ENCODE results near the gene NCKAP5.

Gene NCKAP5

GRCh38 chr2:133322909-133323308 is 245.4 kb downstream of the NCKAP5 start:
- H3K27ac ChIP-seq (ENCODE audit: low read length, poor library complexity, severe bottlenecking): no peak overlapping the region
- H2AK5ac ChIP-seq (ENCODE audit: low read length, severe bottlenecking): no peak overlapping the region
- H3K14ac ChIP-seq (ENCODE audit: low read length in 2 of 2): no peak overlapping the region
- H3K4me1 ChIP-seq (ENCODE audit: control insufficient read depth, insufficient read depth, low read depth, low read length): peaks cover 12% of the 10 kb centered on the region
- H3K9ac ChIP-seq (ENCODE audit: low read length): no peak overlapping the region
- no peak overlapping the region for H4K8ac ChIP-seq (ENCODE audit: low read length)
- DNase-seq: no peak
- no peaks in the 10 kb centered on the region for H3K9me3 ChIP-seq (ENCODE audit: control insufficient read depth, low read length)
- no CpG with 5 or more reads among the region's 1 CpG for WGBS
- H3K4me2 ChIP-seq (ENCODE audit: low read length, poor library complexity, severe bottlenecking): no peak overlapping the region
- no peaks in the 10 kb centered on the region for H3K27me3 ChIP-seq (ENCODE audit: control insufficient read depth in 1 of 2, insufficient read depth in 1 of 2, low read length in 2 of 2)
- no peak overlapping the region for H3K4me3 ChIP-seq (ENCODE audit: insufficient read depth in 1 of 2, low read depth in 1 of 2, low read length in 2 of 2)
- H3K4ac ChIP-seq (ENCODE audit: low read depth in 1 of 2, low read length in 2 of 2): no peak overlapping the region
- H3K23ac ChIP-seq (ENCODE audit: low read length in 2 of 2): no peak overlapping the region
- H2BK5ac ChIP-seq (ENCODE audit: low read depth, low read length, poor library complexity, severe bottlenecking): no peak overlapping the region
- no peak overlapping the region for H2BK12ac ChIP-seq (ENCODE audit: low read length in 2 of 2)
- no peak overlapping the region for H3K18ac ChIP-seq (ENCODE audit: low read depth in 1 of 2, low read length in 2 of 2)
- no peak overlapping the region for H4K91ac ChIP-seq (ENCODE audit: low read length)
- no peak overlapping the region for H2AFZ ChIP-seq (ENCODE audit: low read depth, low read length)
- H3K79me1 ChIP-seq (replicated peaks; ENCODE audit: low read length, poor library complexity, severe bottlenecking): no peaks in the 10 kb centered on the region
- H3K36me3 ChIP-seq (ENCODE audit: control insufficient read depth in 1 of 2, insufficient read depth in 2 of 2, low read depth in 1 of 2, low read length in 2 of 2): no peaks in the 10 kb centered on the region
- H2BK15ac ChIP-seq (ENCODE audit: low read depth, poor library complexity, severe bottlenecking): no peak overlapping the region
- no peak overlapping the region for H2BK120ac ChIP-seq (ENCODE audit: low read depth, low read length)

- H3K9ac ChIP-seq (ENCODE audit: low read length): no peak overlapping the region
- no peak overlapping the region for H3K4ac ChIP-seq (ENCODE audit: low read depth in 1 of 2, low read length in 2 of 2)
- no peak overlapping the region for H2BK5ac ChIP-seq (ENCODE audit: low read depth, low read length, poor library complexity, severe bottlenecking)
- H2AK5ac ChIP-seq (ENCODE audit: low read length, severe bottlenecking): no peak overlapping the region
- no peak overlapping the region for H2BK15ac ChIP-seq (ENCODE audit: low read depth, poor library complexity, severe bottlenecking)
- no peaks in the 10 kb centered on the region for H3K36me3 ChIP-seq (ENCODE audit: control insufficient read depth in 1 of 2, insufficient read depth in 2 of 2, low read depth in 1 of 2, low read length in 2 of 2)
- no peak overlapping the region for H3K27ac ChIP-seq (ENCODE audit: low read length, poor library complexity, severe bottlenecking)
- no peaks in the 10 kb centered on the region for H3K9me3 ChIP-seq (ENCODE audit: control insufficient read depth, low read length)
- WGBS: 86% methylated on average over 3 of the region's 3 CpGs
- H3K4me2 ChIP-seq (ENCODE audit: low read length, poor library complexity, severe bottlenecking): no peak overlapping the region
- no peak overlapping the region for H2BK120ac ChIP-seq (ENCODE audit: low read depth, low read length)
- H3K4me1 ChIP-seq (ENCODE audit: control insufficient read depth, insufficient read depth, low read depth, low read length): no peaks in the 10 kb centered on the region
- H4K8ac ChIP-seq (ENCODE audit: low read length): no peak overlapping the region
- no peak overlapping the region for H3K14ac ChIP-seq (ENCODE audit: low read length in 2 of 2)
- DNase-seq: no peak
- no peak overlapping the region for H4K91ac ChIP-seq (ENCODE audit: low read length)
- H2BK12ac ChIP-seq (ENCODE audit: low read length in 2 of 2): no peak overlapping the region
- H3K79me1 ChIP-seq (replicated peaks; ENCODE audit: low read length, poor library complexity, severe bottlenecking): no peaks in the 10 kb centered on the region
- no peak overlapping the region for H2AFZ ChIP-seq (ENCODE audit: low read depth, low read length)
- H3K27me3 ChIP-seq (ENCODE audit: control insufficient read depth in 1 of 2, insufficient read depth in 1 of 2, low read length in 2 of 2): no peaks in the 10 kb centered on the region
- no peak overlapping the region for H3K4me3 ChIP-seq (ENCODE audit: insufficient read depth in 1 of 2, low read depth in 1 of 2, low read length in 2 of 2)
- H3K23ac ChIP-seq (ENCODE audit: low read length in 2 of 2): no peak overlapping the region
- no peak overlapping the region for H3K18ac ChIP-seq (ENCODE audit: low read depth in 1 of 2, low read length in 2 of 2)
Observed at GRCh38 chr2:133317178-133317577, 251.1 kb downstream of the NCKAP5 start.

- WGBS: 87% methylated on average over 2 of the region's 2 CpGs
- H3K27me3 ChIP-seq (ENCODE audit: control insufficient read depth in 1 of 2, insufficient read depth in 1 of 2, low read length in 2 of 2): no peaks in the 10 kb centered on the region
Observed at GRCh38 chr2:133316557-133316956, 251.7 kb downstream of the NCKAP5 start.

GRCh38 chr2:133315280-133315679 is 253.0 kb downstream of the NCKAP5 start:
- Histone ChIP-seq H2AK5ac (ENCODE audit: low read length, severe bottlenecking) (no peak overlapping the region), H3K79me1 (replicated peaks; ENCODE audit: low read length, poor library complexity, severe bottlenecking) (no peaks in the 10 kb centered on the region), H2BK12ac (ENCODE audit: low read length in 2 of 2) (no peak overlapping the region), H4K91ac (ENCODE audit: low read length) (no peak overlapping the region), H3K9me3 (ENCODE audit: control insufficient read depth, low read length) (no peaks in the 10 kb centered on the region), H4K8ac (ENCODE audit: low read length) (no peak overlapping the region), H3K23ac (ENCODE audit: low read length in 2 of 2) (no peak overlapping the region), H3K18ac (ENCODE audit: low read depth in 1 of 2, low read length in 2 of 2) (no peak overlapping the region), H3K27ac (ENCODE audit: low read length, poor library complexity, severe bottlenecking) (no peak overlapping the region), H3K4ac (ENCODE audit: low read depth in 1 of 2, low read length in 2 of 2) (no peak overlapping the region), H2BK5ac (ENCODE audit: low read depth, low read length, poor library complexity, severe bottlenecking) (no peak overlapping the region), H3K36me3 (ENCODE audit: control insufficient read depth in 1 of 2, insufficient read depth in 2 of 2, low read depth in 1 of 2, low read length in 2 of 2) (no peaks in the 10 kb centered on the region), H2BK15ac (ENCODE audit: low read depth, poor library complexity, severe bottlenecking) (no peak overlapping the region), H3K4me3 (ENCODE audit: insufficient read depth in 1 of 2, low read depth in 1 of 2, low read length in 2 of 2) (no peak overlapping the region), H2BK120ac (ENCODE audit: low read depth, low read length) (no peak overlapping the region), H3K27me3 (ENCODE audit: control insufficient read depth in 1 of 2, insufficient read depth in 1 of 2, low read length in 2 of 2) (no peaks in the 10 kb centered on the region), H3K14ac (ENCODE audit: low read length in 2 of 2) (no peak overlapping the region), H2AFZ (ENCODE audit: low read depth, low read length) (no peak overlapping the region), H3K9ac (ENCODE audit: low read length) (no peak overlapping the region), H3K4me2 (ENCODE audit: low read length, poor library complexity, severe bottlenecking) (no peak overlapping the region), H3K4me1 (ENCODE audit: control insufficient read depth, insufficient read depth, low read depth, low read length) (no peaks in the 10 kb centered on the region)
- 65% methylated on average over 6 of the region's 6 CpGs for WGBS
- DNase-seq: no peak

More at GRCh38 chr2:133316557-133316956, 251.7 kb downstream of the NCKAP5 start:
- no peak overlapping the region for H3K9ac ChIP-seq (ENCODE audit: low read length)
- no peak overlapping the region for H3K14ac ChIP-seq (ENCODE audit: low read length in 2 of 2)
- H2BK5ac ChIP-seq (ENCODE audit: low read depth, low read length, poor library complexity, severe bottlenecking): no peak overlapping the region
- no peak overlapping the region for H3K18ac ChIP-seq (ENCODE audit: low read depth in 1 of 2, low read length in 2 of 2)
- H3K4me2 ChIP-seq (ENCODE audit: low read length, poor library complexity, severe bottlenecking): no peak overlapping the region
- no peak overlapping the region for H3K27ac ChIP-seq (ENCODE audit: low read length, poor library complexity, severe bottlenecking)
- H3K4me1 ChIP-seq (ENCODE audit: control insufficient read depth, insufficient read depth, low read depth, low read length): no peaks in the 10 kb centered on the region
- H4K8ac ChIP-seq (ENCODE audit: low read length): no peak overlapping the region
- H2BK12ac ChIP-seq (ENCODE audit: low read length in 2 of 2): no peak overlapping the region
- no peaks in the 10 kb centered on the region for H3K9me3 ChIP-seq (ENCODE audit: control insufficient read depth, low read length)
- H2AK5ac ChIP-seq (ENCODE audit: low read length, severe bottlenecking): no peak overlapping the region
- H2BK120ac ChIP-seq (ENCODE audit: low read depth, low read length): no peak overlapping the region
- no peak overlapping the region for H2BK15ac ChIP-seq (ENCODE audit: low read depth, poor library complexity, severe bottlenecking)
- H3K4me3 ChIP-seq (ENCODE audit: insufficient read depth in 1 of 2, low read depth in 1 of 2, low read length in 2 of 2): no peak overlapping the region
- H3K79me1 ChIP-seq (replicated peaks; ENCODE audit: low read length, poor library complexity, severe bottlenecking): no peaks in the 10 kb centered on the region
- H2AFZ ChIP-seq (ENCODE audit: low read depth, low read length): no peak overlapping the region
- H3K23ac ChIP-seq (ENCODE audit: low read length in 2 of 2): no peak overlapping the region
- no peak overlapping the region for H3K4ac ChIP-seq (ENCODE audit: low read depth in 1 of 2, low read length in 2 of 2)
- H3K36me3 ChIP-seq (ENCODE audit: control insufficient read depth in 1 of 2, insufficient read depth in 2 of 2, low read depth in 1 of 2, low read length in 2 of 2): no peaks in the 10 kb centered on the region
- no peak for DNase-seq
- no peak overlapping the region for H4K91ac ChIP-seq (ENCODE audit: low read length)
